Upper lobe of left lung (tissue), 6 donors: ENCODE results near the gene ANKRD34A. TPM values are rescaled to one million over a fixed set of nuclear protein-coding genes. Genes with fewer than 3 reads are reported as not detected.
A peak's percentile ranks its signal among the peaks of the same experiment; 100 is the strongest.

Experiments
- ATAC-seq, 2 donors: fragments of 200-7000 bp; cut with Tn5 transposase; one replicate each; pipeline ENCODE4 v1.9.1; 2022; ENCODE audit warnings: mild to moderate bottlenecking in 2 of 2, moderate library complexity in 2 of 2; ENCODE audit not compliant: low FRiP score in 2 of 2
- DNase-seq, 2 donors: peaks; one replicate each; pipeline ENCODE4 v3.0.0-alpha.2; 2019 to 2020
- H3K27ac ChIP-seq, 4 donors: fragments of 200-600 bp; sonication (generic); one replicate each; pipeline ENCODE4 v1.5.1; 2016 to 2019
- H3K27me3 ChIP-seq, 4 donors: fragments of 200-600 bp; sonication (generic); one replicate each; pipeline ENCODE4 v1.5.1; 2017 to 2019
- H3K36me3 ChIP-seq, 4 donors: fragments of 200-600 bp; sonication (generic); one replicate each; pipeline ENCODE4 v1.5.1; 2016 to 2019
- H3K4me1 ChIP-seq, 4 donors: fragments of 200-600 bp; sonication (generic); one replicate each; pipeline ENCODE4 v1.5.1; 2018 to 2019
- H3K4me3 ChIP-seq, 4 donors: fragments of 200-600 bp; sonication (generic); one replicate each; pipeline ENCODE4 v1.5.1; 2017 to 2019; ENCODE audit warnings: mild to moderate bottlenecking in 2 of 4, moderate library complexity in 1 of 4
- H3K9me3 ChIP-seq, 4 donors: fragments of 200-600 bp; sonication (generic); one replicate each; pipeline ENCODE4 v1.5.1; 2018 to 2019
- EP300 ChIP-seq, 4 donors: sonication (generic); formaldehyde crosslinking; IDR thresholded peaks; one replicate each; pipeline ENCODE4 v1.5.1; 2017; ENCODE audit warnings: antibody characterized with exemption in 4 of 4, control low read depth in 2 of 4
- POLR2A ChIP-seq, 4 donors: fragments of 450-650 bp; IDR thresholded peaks; one replicate each; pipeline ENCODE4 v1.5.1; 2016 to 2017; ENCODE audit warnings: antibody characterized with exemption in 4 of 4, mild to moderate bottlenecking in 2 of 4
- POLR2AphosphoS5 ChIP-seq, 2 donors: sonication (generic); formaldehyde crosslinking; IDR thresholded peaks; one replicate each; pipeline ENCODE4 v1.5.1; 2017; ENCODE audit warnings: antibody characterized with exemption in 2 of 2
- WGBS, 2 donors: methylation state at CpG; one replicate each; pipeline ENCODE4 v1.1.5; 2017 to 2018; 5-methylcytosine and 5-hydroxymethylcytosine counted together
- total RNA-seq, 6 donors: library from RNA; depleted of rRNA in 4 of 6; stranded (reverse); fragments of >200 nt in 4 of 6; gene quantifications; one replicate each; pipeline versions ENCODE4 v1.1.0 to v1.2.1, GENCODE V29; 2016 to 2021
- TF ChIP-seq, protein P1 (sequence below), 6 experiments: fragments of 450-650 bp in 4 of 6; fragments of 200-600 bp in 2 of 6; sonication (generic) in 2 of 6; IDR thresholded peaks; one replicate each; pipeline ENCODE4 v1.5.1; 2016 to 2019; ENCODE audit warnings: antibody characterized with exemption in 6 of 6
- donor health status: DM: no; HTN: no; CAD: no; lungs with moderate emphysema.
- donor health status: DM: no; HTN: yes; CAD: no; lungs with severe emphysema.

ANKRD34A gene
- total RNA-seq, 6 donors from 2014 or later, result 0.30 to 2.6 (median 0.73) TPM

DNA sequence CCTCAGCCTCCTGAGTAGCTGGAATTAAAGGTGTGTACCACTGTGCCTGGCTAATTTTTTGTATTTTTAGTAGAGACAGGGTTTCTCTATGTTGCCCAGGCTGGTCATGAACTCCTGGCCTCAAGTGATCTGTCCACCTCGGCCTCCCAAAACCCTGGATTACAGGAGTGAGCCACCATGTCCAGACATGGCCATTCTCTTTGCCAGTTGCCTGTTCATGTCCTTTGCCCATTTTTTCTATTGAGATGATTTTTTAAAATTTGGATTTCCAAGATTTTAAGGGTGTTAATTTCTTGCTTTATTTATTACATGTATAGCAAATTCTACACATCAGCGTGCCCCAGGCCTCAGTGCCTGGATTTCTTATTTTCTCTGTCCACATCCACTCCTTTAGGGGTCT lies 2.9 kb upstream of the ANKRD34A start:
- TF ChIP-seq POLR2A (IDR thresholded peaks at IDR 0.05), result no peak
- TF ChIP-seq POLR2AphosphoS5 (IDR thresholded peaks at IDR 0.05), result no peak
- TF ChIP-seq, protein P1, sequence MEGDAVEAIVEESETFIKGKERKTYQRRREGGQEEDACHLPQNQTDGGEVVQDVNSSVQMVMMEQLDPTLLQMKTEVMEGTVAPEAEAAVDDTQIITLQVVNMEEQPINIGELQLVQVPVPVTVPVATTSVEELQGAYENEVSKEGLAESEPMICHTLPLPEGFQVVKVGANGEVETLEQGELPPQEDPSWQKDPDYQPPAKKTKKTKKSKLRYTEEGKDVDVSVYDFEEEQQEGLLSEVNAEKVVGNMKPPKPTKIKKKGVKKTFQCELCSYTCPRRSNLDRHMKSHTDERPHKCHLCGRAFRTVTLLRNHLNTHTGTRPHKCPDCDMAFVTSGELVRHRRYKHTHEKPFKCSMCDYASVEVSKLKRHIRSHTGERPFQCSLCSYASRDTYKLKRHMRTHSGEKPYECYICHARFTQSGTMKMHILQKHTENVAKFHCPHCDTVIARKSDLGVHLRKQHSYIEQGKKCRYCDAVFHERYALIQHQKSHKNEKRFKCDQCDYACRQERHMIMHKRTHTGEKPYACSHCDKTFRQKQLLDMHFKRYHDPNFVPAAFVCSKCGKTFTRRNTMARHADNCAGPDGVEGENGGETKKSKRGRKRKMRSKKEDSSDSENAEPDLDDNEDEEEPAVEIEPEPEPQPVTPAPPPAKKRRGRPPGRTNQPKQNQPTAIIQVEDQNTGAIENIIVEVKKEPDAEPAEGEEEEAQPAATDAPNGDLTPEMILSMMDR (IDR thresholded peaks at IDR 0.05), result no peak
- TF ChIP-seq EP300 (IDR thresholded peaks at IDR 0.05), result no peak
- peaks cover 0 to 3% (median 0%) of the 10 kb centered on the region in 4 donors for H3K9me3 ChIP-seq
- no peak overlapping the region for H3K27ac ChIP-seq
- no peaks in the 10 kb centered on the region for H3K36me3 ChIP-seq
- no peak for DNase-seq
- H3K4me1 ChIP-seq, result peaks cover 20 to 28% (median 25%) of the 10 kb centered on the region in 4 donors
- no peak for ATAC-seq
- WGBS, 2 donors, result 94 to 97% methylated on average over 2 of the region's 2 CpGs
- no peaks in the 10 kb centered on the region for H3K27me3 ChIP-seq
- H3K4me3 ChIP-seq, result no peak overlapping the region

DNA sequence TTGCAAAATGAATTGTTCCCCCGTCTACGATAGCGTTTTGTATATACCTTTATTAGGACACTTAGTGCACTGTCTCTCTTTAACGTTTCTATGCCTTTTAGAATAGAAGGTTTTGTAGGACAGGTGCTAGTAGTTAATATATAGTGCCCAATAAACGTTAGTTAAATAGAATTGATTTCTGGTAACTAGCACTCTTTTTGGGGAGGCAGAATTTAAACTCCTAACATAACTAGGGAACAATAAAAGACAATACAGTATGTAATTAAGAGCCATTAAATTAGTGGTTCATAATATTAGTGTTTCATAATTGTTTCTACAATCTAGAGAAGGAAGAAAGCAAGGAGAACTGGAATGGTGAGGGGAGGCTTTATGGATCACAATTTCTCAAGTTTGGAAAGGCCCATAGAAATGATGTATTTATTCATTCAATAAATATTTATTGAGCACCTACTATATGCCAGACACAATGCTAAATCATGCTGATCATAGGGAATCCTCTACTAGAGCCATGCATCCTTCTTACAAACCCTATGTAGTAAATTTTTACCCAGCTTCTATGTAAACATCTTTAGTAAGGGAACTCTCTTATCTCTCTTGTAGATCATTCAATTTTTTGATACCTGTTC lies 857 bp upstream of the ANKRD34A start:
- TF ChIP-seq EP300 (IDR thresholded peaks at IDR 0.05) (no peak), POLR2AphosphoS5 (IDR thresholded peaks at IDR 0.05) (no peak), POLR2A (IDR thresholded peaks at IDR 0.05) (no peak)
- TF ChIP-seq, protein P1 (IDR thresholded peaks at IDR 0.05), result no peak
- DNase-seq (no peak), ATAC-seq (no peak)
- no peaks in the 10 kb centered on the region for H3K27me3 ChIP-seq
- H3K36me3 ChIP-seq, result no peaks in the 10 kb centered on the region
- WGBS, 2 donors, result 1 to 3% methylated on average over 5 of the region's 5 CpGs
- peaks cover 33 to 47% (median 41%) of the 10 kb centered on the region in 4 donors for H3K4me1 ChIP-seq
- H3K9me3 ChIP-seq, result peaks cover 0 to 3% (median 0%) of the 10 kb centered on the region in 4 donors
- peak overlapping the region; percentile 20 to 65 (median 55) for H3K4me3 ChIP-seq
- peak overlapping the region; percentile 78 to 93 (median 91) for H3K27ac ChIP-seq

DNA sequence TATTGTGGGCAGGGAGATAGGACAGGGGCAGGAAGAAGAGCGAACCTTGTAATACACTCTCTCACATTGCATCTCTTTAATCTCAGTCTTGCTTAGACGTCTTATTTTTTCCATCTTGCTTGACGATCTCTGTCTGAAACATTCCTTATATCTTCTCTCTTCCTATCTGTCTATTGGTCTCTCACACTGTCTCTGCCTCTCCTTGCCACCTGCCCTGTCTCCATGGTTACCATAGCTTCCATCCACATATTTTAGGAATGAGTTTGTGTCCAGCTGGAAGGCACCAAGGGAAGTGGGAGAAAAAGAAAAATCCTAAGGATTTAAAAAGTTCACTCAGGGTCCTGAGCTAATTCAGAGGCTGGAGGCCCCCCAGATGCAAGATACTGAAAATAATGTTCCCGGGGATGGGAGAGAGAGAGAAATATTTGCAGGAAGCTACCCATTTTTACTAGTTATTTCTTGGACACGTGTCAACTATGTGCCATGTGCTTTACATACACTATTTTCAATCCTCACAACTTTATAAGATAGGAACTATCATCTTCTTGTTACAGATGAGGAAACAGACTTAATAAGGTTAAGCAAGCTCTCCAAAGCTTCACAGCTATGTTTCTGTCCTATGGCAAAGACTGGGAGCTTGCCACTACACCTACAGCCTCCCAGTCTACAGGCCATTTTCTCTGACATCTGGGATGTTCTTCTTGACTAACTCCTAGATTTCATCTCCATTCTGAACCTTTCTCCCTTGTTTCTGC lies 933 bp downstream of the ANKRD34A start:
- ATAC-seq (no peak), DNase-seq (no peak)
- Histone ChIP-seq H3K4me3 (peak overlapping the region in 2 of 4 donors; percentile 59 to 65), H3K4me1 (peaks cover 43 to 60% (median 49%) of the 10 kb centered on the region in 4 donors), H3K27me3 (no peaks in the 10 kb centered on the region), H3K9me3 (peaks cover 0 to 3% (median 0%) of the 10 kb centered on the region in 4 donors), H3K36me3 (no peaks in the 10 kb centered on the region), H3K27ac (peak overlapping the region; percentile 78 to 93 (median 91))
- TF ChIP-seq EP300 (IDR thresholded peaks at IDR 0.05), result no peak
- no peak for TF ChIP-seq POLR2AphosphoS5 (IDR thresholded peaks at IDR 0.05)
- TF ChIP-seq, protein P1 (IDR thresholded peaks at IDR 0.05), result no peak
- TF ChIP-seq POLR2A (IDR thresholded peaks at IDR 0.05), result no peak
- 53 to 55% methylated on average over 5 of the region's 5 CpGs for WGBS, 2 donors

DNA sequence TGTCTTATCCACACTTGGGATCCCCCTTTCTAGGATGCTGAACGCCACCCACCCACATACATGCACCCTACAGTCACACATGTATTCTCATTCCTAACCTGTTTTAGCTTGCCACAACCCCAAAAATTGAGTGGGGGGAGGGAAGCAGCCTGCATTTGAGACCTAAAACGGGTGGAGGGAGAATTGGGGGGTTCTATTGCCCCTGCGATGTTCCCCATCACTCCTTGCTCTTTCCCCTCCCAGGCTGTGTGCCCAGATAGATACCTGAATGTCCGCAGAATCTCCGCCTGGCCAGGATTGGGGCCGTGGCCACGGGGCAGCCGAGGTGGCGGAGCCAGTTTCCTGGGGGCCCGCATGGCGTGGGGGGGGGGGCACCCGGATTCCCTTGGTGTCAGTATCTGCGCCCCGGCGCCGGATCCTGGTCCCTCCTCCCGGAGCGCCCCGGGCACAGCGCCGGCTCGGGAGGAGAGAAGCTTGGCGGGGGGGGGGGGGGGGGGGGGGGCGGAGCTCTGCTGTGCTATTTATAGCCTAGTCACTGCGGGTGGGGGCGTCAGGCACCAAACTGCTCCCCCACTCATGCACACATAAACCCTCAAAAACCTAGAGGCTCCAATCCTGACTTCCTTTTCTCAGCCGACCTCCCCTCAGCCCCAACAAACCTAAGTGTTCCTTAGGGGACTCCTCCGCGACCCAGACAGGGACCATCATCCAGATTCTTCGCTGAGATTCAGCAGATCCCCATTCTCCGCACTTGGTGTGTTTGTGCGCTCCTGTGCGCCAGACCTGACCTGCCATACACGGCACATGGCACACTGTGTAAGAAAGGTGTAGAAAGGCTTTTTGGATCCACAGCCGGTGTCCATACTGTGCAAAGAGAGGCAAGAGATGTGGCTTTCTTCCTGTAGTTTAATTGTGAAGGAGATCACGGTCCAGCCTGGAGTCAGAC lies 1.9 kb downstream of the ANKRD34A start:
- ATAC-seq (no peak), DNase-seq (peak; percentile 53 to 85)
- Histone ChIP-seq H3K36me3 (no peaks in the 10 kb centered on the region), H3K9me3 (peaks cover 0 to 2% (median 0%) of the 10 kb centered on the region in 4 donors), H3K4me1 (peaks cover 47 to 70% (median 51%) of the 10 kb centered on the region in 4 donors), H3K27ac (peak overlapping the region; percentile 20 to 92 (median 78)), H3K27me3 (no peaks in the 10 kb centered on the region), H3K4me3 (peak overlapping the region; percentile 41 to 66 (median 62))
- WGBS, 2 donors, result 6 to 16% methylated on average over 18 to 20 of the region's 36 CpGs
- TF ChIP-seq POLR2A (IDR thresholded peaks at IDR 0.05), result no peak
- no peak for TF ChIP-seq EP300 (IDR thresholded peaks at IDR 0.05)
- TF ChIP-seq POLR2AphosphoS5 (IDR thresholded peaks at IDR 0.05), result no peak
